ENCODE measurements around the gene SSTR3.
"Not testable (repeated sequence)": the region's sequence is repeated elsewhere in the genome, so short reads cannot be mapped to it uniquely, and the experiment has no call there.

Gene SSTR3

DNA sequence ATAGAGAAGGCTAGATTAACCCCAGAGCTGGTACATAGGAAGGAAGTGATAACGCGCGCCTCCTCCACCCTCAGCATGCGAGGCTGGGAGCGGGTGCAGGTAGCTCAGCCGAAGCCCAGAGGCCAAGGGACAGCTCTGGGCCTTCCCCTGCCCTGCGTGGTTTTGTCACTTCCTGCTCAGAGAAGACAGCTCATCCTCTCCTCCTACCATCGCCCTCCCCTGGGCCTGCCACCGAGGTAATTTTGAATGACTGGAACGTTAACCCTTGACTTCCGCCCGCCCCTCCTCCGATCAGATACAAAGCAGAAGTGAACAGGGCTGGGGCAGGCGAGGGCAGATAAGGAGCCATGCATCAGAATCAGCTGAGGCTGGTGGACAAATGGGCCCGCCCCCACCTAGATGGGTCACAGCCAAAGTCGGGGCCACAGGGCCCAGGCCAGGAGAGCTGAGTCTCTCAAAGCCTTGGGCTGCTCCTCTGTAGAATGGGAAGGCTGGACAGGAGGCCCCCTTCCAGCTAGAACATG lies 30.2 kb upstream of the SSTR3 start:
- peak; percentile 92 for DNase-seq (ENCODE audit: low spot score)

DNA sequence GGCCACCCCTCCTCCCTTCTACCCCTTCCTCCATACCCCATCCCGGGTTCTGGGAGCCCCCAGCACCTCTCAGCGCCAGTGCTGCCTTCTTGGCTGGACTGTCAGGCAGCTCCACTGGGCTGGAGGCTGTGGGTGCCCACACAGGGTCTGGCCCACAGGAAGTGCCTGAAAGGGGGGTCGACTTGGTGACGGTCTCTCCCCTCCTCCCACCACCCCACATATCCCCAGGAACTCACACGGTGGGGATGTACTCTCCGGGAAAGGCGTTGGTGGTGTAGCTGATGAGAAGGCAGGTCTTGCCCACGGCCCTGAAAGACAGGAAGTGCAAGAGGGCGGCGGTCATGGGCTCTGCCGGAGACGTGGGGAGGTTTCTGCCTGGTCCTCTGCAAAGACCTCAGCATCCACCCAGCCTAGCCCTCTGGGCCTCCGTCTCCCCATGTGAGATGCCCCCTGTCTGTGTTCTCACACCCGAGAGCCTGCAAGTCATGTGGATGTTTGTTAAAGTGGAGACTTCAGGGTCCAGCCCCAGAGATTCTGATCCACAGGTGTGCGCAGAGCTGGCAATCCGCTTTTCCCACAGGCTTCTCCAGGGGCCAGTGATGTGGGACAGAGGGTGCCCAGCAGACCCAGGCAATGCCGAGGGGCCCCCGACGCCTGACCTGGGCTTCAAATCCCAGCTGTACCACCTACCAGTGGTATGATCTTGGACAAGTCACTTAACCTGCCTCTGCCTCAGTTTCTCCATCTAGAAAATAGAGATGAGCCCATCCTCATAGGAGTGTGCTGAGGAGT lies 29.3 kb upstream of the SSTR3 start:
- DNase-seq (ENCODE audit: low spot score) = peak; percentile 51

DNA sequence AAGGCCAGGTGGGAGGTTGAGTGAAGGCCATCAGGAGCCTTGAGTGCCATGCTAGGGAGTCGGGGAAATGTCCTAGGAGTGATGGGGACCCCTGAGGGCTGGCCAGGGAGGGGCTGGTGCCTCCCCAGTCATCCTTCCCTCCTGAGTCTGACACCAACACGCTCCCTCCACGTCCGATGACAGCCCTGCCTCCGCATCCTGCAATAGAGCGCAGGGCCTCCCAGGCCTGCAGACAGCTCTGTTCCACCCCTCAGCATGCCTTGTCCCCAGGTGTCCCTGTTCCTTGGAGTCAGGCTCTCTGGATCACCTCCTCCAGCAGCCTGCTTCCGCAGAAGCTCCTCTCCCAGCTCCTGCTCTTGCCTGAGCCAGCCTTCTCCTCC lies 28.7 kb upstream of the SSTR3 start:
- DNase-seq (ENCODE audit: low spot score) = no peak

DNA sequence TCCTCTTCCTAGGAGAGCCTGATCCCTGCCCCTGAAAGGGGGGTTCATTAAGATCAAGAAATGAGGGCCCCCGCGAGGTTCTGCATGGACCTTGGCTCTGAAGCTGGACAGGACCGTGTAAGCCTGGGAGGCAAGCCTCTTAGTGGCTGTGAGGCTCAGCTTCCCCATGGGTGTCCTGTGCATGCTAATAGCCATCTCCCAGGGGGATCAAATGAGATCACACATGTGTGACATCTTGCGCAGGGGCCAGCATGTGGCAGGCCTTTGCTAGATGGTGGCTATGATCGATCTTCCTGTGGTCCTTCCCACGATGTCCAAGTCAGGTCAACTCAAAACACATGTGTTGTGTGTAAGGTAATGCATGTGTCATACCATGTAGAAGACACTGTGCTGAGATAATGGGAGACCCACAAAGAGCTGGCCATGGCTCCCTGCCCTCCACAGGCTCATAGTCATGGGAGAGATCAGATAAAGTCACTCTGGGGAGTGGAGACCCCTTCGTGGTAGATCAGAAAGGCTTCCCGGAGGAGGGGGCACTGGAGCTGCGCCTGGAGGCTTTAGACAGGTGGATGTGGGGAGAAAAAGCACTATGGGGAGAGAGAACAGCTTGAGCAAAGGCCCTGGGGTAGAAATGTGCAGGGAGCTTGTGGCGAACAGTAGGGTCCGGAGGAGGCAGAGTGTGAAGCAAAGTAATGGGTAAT lies 28.1 kb upstream of the SSTR3 start:
- no peak for DNase-seq (ENCODE audit: low spot score)

DNA sequence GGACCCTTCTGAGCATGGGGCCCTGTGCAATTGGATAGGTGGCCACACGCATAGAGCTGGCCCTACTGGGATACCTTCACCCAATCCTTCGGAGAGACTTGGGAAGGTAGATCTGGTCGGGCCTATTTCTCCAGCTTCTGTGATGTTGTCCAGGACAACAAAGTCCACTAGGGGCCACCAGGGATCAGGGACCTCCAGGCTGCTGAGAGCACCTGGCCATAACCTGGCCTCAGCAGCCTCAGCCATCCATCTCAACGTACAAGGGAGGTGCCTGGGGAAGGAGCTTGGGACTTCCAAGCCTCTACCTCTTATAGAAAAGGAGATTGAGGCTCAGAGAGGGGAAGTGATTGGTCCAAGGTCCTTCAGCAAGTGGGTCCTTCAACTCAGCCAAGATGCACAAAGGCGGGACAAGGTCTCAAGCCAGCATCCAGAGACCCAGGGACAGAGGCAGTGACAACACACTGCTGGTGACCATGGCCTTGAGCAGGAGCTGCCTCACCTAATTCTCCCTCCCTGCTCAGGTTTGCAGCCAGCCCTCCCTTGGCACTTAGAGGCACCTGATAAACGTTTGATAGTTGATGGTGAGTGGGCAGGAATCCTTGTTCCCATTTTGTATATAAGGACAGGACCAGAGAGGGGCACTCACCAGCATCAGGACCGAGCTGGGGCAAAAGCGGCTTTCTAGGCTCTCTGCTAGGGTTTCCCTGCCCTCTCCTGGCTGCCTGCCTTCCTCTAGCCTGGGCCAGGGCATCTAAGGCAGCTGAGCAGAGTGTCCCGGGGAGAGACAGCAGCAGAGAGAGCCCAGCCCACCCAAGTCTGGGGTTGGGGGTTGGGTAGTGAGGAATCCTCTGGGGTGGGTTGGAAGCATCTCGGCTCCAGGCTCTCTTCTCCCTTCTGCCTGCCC lies 27.3 kb upstream of the SSTR3 start:
- DNase-seq (ENCODE audit: low spot score) = no peak

DNA sequence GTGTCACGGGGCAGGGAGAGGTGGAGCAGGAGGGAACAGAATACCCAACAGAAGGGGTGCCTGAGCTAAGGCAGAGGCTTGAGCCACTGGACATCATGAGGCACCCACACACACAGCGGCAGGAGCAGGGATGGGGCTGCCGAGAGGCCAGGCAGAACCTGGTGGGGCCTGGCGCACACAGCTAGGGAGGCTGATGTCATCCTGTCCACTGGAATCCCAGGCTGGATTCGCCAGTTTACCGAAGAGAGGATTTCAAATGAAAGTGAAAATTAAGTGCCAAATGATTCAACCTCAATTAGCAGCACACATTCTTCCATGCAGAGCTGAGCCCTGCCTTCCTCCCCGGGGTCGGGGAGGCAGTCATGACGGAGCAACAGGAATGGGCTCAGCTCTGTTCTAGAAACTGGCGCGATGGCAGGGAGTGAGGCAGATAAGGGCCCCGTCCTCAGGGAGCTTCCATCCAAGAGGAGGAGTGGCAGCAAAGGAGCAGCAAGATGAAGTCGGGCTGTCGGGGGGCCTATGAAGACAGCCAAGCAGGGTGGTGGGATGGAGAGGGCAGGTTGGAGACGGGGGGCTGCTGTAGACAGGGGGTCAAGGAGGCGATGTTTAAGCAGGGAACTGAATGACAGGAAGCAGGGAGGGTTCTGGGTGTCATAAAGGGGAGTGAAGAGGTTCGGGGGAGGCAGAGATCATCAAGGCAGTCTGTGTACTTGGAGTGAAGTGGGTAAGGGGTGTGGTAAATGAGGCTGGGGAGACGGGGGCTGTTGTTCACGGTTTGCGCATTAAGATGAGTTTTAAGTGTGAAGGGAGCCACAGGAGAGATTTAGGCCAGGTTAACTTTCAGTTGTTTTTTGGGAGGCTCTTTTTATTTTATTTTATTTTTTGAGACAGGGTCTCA lies 25.3 kb upstream of the SSTR3 start:
- DNase-seq (ENCODE audit: low spot score) = no peak

DNA sequence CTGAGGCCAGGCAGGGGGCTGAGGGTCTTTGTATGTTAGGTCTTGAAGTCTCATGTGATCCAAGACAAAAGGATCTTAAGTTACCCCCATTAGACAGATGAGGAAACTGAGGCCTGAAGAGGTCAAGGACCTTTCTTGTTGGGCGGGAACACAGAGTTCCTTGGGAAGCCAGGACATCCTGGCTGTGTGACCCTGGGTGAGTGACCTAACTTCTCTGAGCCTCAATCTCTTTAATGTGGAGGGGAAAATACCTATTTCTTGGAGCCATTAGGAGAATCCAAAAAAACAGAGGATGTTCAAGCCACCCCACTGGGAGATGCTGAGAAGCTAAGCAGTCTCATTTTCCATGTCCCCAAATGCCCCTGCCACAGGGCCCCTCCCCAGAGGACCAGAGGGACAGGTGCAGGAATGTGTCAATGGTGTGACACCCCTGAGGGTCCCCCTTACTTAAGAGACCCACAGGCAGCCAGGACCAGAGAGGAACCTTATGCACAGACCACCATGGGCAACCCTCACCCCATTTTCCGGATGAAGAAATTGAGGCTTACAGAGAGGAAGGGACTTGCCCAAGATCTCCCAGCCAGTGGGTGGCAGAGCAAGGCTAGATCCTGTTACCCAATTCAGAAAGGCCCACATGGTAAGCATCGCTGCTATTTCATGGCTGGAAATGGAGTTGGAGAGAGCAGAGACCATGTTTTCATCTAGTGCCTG lies 23.8 kb upstream of the SSTR3 start:
- DNase-seq (ENCODE audit: low spot score) = no peak

DNA sequence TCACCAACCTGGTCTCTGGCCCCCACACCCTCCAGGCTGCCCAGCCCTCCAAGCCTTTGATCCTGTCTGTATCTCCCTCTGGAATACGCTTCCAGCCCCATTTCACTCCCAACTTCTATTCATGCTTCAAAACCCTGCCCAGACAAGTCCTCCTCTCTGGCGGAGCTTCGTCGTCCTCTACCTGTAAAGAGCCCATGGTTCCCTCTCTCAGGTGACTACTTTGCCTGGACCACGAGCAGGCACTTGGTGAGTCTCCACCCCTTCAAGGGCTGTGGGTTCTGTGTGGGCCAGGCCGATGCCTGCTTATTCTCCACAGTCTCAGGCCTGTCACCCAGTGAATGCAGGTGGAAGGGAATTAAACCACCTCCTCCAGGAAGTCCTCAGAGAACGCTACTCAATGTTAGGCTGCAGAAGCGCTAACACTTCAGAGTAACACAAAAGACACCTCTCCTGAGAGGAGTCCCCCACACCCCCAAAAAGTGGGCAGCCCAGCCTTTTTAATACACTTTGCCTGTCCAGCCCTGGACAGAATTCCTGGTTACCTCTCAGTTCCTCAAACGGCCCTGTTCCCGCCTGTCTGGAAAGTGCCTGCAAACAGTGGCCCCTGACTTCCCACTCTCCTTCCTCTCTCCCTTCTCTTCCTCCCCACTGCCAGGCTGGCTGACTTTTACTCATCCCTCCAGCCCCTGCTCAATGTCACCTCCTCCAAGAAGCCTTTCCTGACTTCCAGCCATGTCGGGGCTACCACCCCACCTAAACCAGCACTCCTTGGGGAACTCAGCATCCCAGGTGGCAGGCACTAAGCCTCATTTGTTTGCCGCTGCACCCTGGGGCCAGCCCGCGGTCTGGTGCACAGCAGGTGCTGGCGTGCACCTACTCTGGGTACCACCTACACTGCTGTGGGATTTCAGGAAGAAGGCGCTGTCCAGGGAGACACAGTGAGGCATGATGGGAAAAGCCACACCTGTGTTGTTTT lies 22.7 kb upstream of the SSTR3 start:
- no peak for DNase-seq (ENCODE audit: low spot score)

DNA sequence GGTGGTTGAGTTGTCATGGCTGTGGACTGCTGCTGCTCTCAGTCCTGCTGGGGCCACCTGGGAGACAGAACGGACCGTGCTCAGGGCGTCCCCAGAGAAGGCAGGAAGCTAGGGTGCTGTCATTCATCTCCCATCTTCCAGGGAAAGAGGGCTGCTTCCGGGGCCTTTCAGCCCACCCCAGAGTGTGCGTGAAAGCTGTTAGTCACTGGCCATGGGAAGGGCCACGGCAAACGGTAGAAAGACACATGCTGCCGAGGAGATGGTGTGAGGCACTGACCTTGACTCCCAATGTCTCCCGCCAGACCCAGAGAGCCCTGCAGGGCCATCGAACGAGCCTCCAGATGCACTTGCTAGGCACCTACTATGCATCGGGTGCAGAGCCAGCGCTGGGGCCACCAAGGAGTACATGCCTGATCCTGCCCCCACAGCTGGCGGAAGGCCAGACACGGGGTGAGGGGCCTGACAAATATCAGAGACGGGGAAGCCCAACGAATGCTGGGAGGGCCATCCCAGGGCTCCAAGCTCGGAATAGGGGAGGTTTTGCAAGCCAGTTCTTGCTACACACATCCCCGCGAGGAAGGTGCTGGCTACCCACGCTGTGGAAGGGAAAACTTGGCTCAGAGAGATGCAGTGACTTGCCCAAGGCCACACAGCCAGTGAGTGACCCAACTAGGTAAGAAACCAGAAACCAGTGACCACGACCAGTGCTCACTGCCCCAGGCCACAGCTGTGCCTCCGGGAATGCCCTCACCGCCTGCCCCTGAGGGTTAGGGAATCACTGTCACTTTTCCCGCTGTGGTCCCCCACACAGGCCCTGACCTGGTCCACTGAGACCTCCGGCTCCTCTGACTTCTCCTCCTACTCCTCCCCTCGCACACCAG lies 21.7 kb upstream of the SSTR3 start:
- DNase-seq (ENCODE audit: low spot score) = no peak

DNA sequence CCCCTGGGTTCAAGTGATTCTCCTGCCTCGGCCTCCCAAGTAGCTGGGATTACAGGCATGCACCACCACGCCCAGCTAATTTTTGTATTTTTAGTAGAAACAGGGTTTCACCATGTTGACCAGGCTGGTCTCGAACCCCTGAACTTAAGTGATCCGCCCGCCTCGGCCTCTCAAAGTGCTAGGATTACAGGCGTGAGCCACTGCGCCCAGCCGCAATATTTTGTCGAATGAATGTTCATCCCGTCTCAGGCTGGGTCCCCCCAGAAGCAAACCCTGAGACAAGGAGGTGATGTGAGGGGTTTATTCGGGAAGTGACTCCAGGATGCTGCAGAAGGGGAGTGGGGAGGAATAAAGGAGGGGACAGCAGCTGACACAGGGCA lies 21.1 kb upstream of the SSTR3 start:
- not testable (repeated sequence) for DNase-seq (ENCODE audit: low spot score)

DNA sequence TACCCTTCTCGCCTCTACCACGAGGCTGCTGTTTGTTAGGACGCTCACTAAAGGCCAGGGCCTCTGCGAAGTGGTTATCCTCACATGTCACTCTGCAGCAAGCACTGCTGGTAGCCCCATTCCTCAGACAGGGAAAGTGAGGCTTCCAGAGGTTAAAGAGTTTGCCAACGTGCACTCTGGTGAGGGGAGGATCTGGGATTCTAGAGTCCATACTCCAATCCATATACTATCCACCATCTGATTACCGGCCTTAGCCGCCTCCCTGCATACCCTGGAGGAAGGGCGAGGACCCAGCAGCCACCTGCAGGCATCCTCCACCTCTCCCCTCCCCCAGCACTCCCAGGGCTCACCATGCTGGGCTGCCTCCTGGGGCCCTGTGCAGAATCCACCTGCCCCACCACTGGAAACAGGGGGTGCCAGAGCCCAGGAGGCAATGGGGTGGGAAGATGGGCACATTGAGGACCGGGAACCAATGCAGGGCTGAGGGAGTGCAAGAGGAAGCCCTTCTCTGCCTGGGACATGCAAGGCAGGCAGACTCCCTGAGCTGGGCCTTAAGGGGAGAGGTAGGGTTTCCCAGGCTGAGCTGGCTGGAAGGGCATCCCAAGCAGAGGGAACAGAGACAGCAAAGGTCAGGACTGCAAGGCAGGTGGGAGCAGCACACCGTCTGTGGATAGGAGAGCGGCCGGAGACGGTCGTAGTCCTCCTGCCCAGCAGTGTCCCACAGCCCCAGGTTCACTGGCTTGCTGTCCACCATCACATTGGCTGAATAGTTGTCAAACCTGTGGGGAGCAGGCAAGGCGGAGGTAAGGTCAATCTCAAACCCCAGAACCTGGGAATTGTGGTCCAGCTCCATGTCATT lies 20.1 kb upstream of the SSTR3 start:
- no peak for DNase-seq (ENCODE audit: low spot score)

DNA sequence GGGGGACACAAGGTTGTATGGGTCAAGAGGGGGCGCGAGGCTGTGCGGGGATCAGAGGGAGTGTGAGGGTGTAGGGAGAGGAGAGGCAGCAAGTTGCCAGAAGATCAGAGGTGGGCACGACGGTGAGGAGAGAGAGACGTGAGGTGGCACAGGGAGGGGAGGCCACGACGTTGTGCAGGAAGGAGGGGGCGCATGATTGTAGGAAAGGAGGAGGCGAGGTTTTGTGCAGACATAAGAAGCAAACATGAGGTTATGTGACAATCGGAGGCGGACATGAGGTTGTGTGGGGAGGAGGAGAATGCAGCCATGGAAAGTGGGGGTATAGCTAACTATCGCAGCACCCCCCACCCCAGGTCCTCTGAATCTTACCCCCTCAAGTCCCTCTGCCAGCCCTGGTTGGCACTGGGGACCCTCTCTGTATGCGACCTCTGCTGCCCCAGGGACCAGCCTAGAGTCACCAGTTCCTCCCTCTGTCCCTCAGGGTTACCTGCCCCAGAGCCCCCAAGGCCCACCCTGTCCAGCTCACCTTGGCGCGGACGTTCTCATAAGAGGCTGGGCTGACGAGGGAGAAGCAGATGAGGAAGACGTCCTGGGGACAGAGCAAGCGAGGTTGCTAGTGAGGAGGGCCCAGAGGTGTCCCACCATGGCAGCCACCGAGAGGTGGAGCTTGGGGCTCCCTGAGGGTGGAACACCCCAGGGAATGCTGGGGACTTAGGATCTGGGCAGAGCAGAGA lies 19.3 kb upstream of the SSTR3 start:
- no peak for DNase-seq (ENCODE audit: low spot score)

DNA sequence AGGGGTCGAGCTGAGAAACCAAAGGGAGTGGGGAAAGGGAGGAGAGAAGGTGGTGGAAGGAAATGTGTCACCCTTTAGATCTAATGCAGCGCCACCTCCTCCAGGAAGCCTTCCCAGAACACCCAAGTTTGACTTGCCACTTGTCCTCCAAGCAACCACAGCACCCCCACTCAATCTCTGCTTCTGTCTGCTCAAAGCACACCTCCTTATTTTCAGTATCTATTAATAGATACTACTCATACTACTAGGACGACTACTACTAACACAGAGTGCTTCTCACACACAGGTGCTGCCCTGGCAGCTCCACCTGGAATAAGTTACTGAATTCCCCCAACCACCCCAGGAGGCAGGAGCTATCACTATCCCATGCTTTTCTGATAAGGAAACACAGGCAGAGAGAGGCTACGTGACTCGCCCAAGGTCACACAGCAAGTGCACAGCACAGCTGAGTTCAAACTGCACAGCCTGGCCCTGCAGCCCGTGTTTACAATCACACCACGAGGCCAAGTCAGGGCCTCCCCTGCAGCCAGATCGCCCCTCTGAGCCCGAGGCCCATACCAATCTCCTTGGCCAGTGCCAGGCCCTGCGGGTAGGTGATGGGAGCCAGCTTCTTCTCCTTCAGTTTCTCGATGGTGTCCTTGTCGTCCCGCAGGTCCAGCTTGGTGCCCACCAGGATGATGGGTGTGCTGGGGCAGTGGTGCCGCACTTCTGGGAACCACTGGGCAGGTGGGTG lies 18.6 kb upstream of the SSTR3 start:
- peak; percentile 85 for DNase-seq (ENCODE audit: low spot score)

DNA sequence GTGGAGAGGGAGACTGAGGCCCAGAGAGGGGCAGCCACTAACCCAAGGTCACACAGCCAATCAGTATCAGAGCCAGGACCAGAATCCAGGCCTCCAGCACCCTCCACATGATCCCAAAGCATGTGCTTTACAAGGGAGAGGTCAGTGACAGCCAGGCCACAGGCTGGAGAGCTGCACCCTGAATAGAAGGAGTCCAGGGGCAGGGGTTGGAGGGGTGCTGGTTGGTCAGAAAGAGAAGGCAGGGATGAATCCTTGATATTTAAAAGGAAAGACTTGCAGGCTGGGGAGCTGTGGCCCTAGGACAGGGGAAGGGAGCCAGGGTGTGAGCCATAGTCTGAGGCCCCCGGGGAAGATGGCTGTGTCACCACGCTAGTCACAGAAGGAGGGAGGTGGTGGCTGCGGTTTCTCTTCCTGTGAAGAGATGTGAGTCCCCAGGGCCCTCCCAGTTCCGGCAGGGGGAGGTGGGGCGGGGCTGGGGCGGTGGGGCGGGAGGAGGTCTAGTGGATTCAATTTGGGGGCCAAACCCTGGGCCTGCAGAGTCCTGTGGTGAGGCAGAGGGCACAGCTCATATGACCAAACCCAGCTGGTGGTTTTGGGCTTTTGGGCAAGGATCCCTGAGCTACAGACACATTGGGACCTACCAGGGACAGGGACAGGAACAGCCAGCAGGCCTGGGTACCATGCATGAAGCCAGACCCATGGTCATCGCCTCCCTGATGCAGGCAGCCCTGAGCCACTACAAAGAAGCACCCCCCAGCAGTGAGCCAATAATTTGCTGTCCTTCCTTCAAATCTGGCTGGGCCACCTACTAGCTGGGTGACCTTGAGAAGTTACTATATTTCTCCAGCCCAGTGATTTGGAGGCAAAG lies 17.8 kb upstream of the SSTR3 start:
- DNase-seq (ENCODE audit: low spot score) = peak; percentile 90

Data from CD4-positive, alpha-beta T cell treated with Interleukin-15 for 4 hours (primary cell).